ENCODE measurements around the gene REXO1. TPM values are rescaled to one million over a fixed set of nuclear protein-coding genes. Genes with fewer than 3 reads are reported as not detected.
"Not testable (repeated sequence)": the region's sequence is repeated elsewhere in the genome, so short reads cannot be mapped to it uniquely, and the experiment has no call there.

Gene REXO1
- total RNA-seq, result 5.7 TPM

GRCh38 chr19:1848399-1849131, at the start of gene REXO1:
REXO1 (minus strand) TSS chr19:1848483; CDS start chr19:1848358, 125 bp downstream.
- Histone ChIP-seq H3K36me3 (ENCODE audit: control insufficient read depth in 3 of 3, insufficient read depth in 3 of 3, low read length in 3 of 3) (peaks cover 0 to 7% (median 2%) of the 10 kb centered on the region in 3 donors), H3K9ac (ENCODE audit: low read depth in 1 of 3, low read length in 3 of 3) (peak within 1 kb of the TSS; percentile 93 to 98 (median 95)), H3K4me1 (ENCODE audit: control insufficient read depth in 3 of 3, insufficient read depth in 3 of 3, low read length in 3 of 3) (peaks cover 44 to 49% (median 46%) of the 10 kb centered on the region in 3 donors), H3K4me3 (ENCODE audit: low read length in 3 of 3) (peak within 1 kb of the TSS; percentile 87 to 96 (median 91)), H3K27me3 (ENCODE audit: control insufficient read depth in 3 of 3, insufficient read depth in 3 of 3, low read length in 3 of 3) (no peaks in the 10 kb centered on the region), H3K27ac (ENCODE audit: low read depth, low read length) (peak within 1 kb of the TSS; percentile 98), H3K9me3 (ENCODE audit: control insufficient read depth in 3 of 3, low read length in 3 of 3) (no peaks in the 10 kb centered on the region)

GRCh38 chr19:1896508-1896907, 48.2 kb upstream of the REXO1 start:
- H3K27me3 ChIP-seq (ENCODE audit: control insufficient read depth in 3 of 3, insufficient read depth in 3 of 3, low read length in 3 of 3), result peaks cover 0 to 7% (median 6%) of the 10 kb centered on the region in 3 donors
- no peak overlapping the region for H3K4me3 ChIP-seq (ENCODE audit: low read length in 3 of 3)
- H3K9me3 ChIP-seq (ENCODE audit: control insufficient read depth in 3 of 3, low read length in 3 of 3), result no peaks in the 10 kb centered on the region
- no peak overlapping the region for H3K9ac ChIP-seq (ENCODE audit: low read depth in 1 of 3, low read length in 3 of 3)
- H3K27ac ChIP-seq (ENCODE audit: low read depth, low read length), result no peak overlapping the region
- H3K4me1 ChIP-seq (ENCODE audit: control insufficient read depth in 3 of 3, insufficient read depth in 3 of 3, low read length in 3 of 3), result peaks cover 3 to 10% (median 4%) of the 10 kb centered on the region in 3 donors
- no peaks in the 10 kb centered on the region for H3K36me3 ChIP-seq (ENCODE audit: control insufficient read depth in 3 of 3, insufficient read depth in 3 of 3, low read length in 3 of 3)

GRCh38 chr19:1893791-1894190, 45.5 kb upstream of the REXO1 start:
- Histone ChIP-seq H3K9ac (ENCODE audit: low read depth in 1 of 3, low read length in 3 of 3) (no peak overlapping the region), H3K36me3 (ENCODE audit: control insufficient read depth in 3 of 3, insufficient read depth in 3 of 3, low read length in 3 of 3) (no peaks in the 10 kb centered on the region), H3K27me3 (ENCODE audit: control insufficient read depth in 3 of 3, insufficient read depth in 3 of 3, low read length in 3 of 3) (peaks cover 0 to 7% (median 6%) of the 10 kb centered on the region in 3 donors), H3K4me3 (ENCODE audit: low read length in 3 of 3) (no peak overlapping the region), H3K4me1 (ENCODE audit: control insufficient read depth in 3 of 3, insufficient read depth in 3 of 3, low read length in 3 of 3) (peaks cover 3 to 10% (median 4%) of the 10 kb centered on the region in 3 donors), H3K9me3 (ENCODE audit: control insufficient read depth in 3 of 3, low read length in 3 of 3) (no peaks in the 10 kb centered on the region), H3K27ac (ENCODE audit: low read depth, low read length) (no peak overlapping the region)

- Histone ChIP-seq H3K27me3 (ENCODE audit: control insufficient read depth in 3 of 3, insufficient read depth in 3 of 3, low read length in 3 of 3) (no peaks in the 10 kb centered on the region), H3K9me3 (ENCODE audit: control insufficient read depth in 3 of 3, low read length in 3 of 3) (no peaks in the 10 kb centered on the region), H3K9ac (ENCODE audit: low read depth in 1 of 3, low read length in 3 of 3) (no peak overlapping the region), H3K4me3 (ENCODE audit: low read length in 3 of 3) (no peak overlapping the region), H3K4me1 (ENCODE audit: control insufficient read depth in 3 of 3, insufficient read depth in 3 of 3, low read length in 3 of 3) (peaks cover 0 to 1% (median 0%) of the 10 kb centered on the region in 3 donors), H3K36me3 (ENCODE audit: control insufficient read depth in 3 of 3, insufficient read depth in 3 of 3, low read length in 3 of 3) (no peaks in the 10 kb centered on the region), H3K27ac (ENCODE audit: low read depth, low read length) (no peak overlapping the region)
Measured at GRCh38 chr19:1889907-1890306, 41.6 kb upstream of the REXO1 start.

GRCh38 chr19:1888385-1888784, 40.1 kb upstream of the REXO1 start:
- no peak overlapping the region for H3K27ac ChIP-seq (ENCODE audit: low read depth, low read length)
- no peaks in the 10 kb centered on the region for H3K9me3 ChIP-seq (ENCODE audit: control insufficient read depth in 3 of 3, low read length in 3 of 3)
- no peak overlapping the region for H3K4me3 ChIP-seq (ENCODE audit: low read length in 3 of 3)
- peaks cover 13 to 16% (median 14%) of the 10 kb centered on the region in 3 donors for H3K4me1 ChIP-seq (ENCODE audit: control insufficient read depth in 3 of 3, insufficient read depth in 3 of 3, low read length in 3 of 3)
- no peaks in the 10 kb centered on the region for H3K36me3 ChIP-seq (ENCODE audit: control insufficient read depth in 3 of 3, insufficient read depth in 3 of 3, low read length in 3 of 3)
- H3K27me3 ChIP-seq (ENCODE audit: control insufficient read depth in 3 of 3, insufficient read depth in 3 of 3, low read length in 3 of 3), result no peaks in the 10 kb centered on the region
- H3K9ac ChIP-seq (ENCODE audit: low read depth in 1 of 3, low read length in 3 of 3), result no peak overlapping the region

GRCh38 chr19:1886360-1886759, 38.1 kb upstream of the REXO1 start:
- H3K4me1 ChIP-seq (ENCODE audit: control insufficient read depth in 3 of 3, insufficient read depth in 3 of 3, low read length in 3 of 3), result peaks cover 25 to 33% (median 25%) of the 10 kb centered on the region in 3 donors
- not testable (repeated sequence) for H3K9ac ChIP-seq (ENCODE audit: low read depth in 1 of 3, low read length in 3 of 3); H3K27me3 ChIP-seq (ENCODE audit: control insufficient read depth in 3 of 3, insufficient read depth in 3 of 3, low read length in 3 of 3); H3K36me3 ChIP-seq (ENCODE audit: control insufficient read depth in 3 of 3, insufficient read depth in 3 of 3, low read length in 3 of 3); H3K4me3 ChIP-seq (ENCODE audit: low read length in 3 of 3); H3K27ac ChIP-seq (ENCODE audit: low read depth, low read length); H3K9me3 ChIP-seq (ENCODE audit: control insufficient read depth in 3 of 3, low read length in 3 of 3)

GRCh38 chr19:1885398-1886119, 37.3 kb upstream of the REXO1 start, which contains the start of gene ABHD17A:
ABHD17A (minus strand) TSS chr19:1885496; CDS start chr19:1881566, 3,930 bp downstream.
- H3K27ac ChIP-seq (ENCODE audit: low read depth, low read length), result peak within 1 kb of the TSS; percentile 69
- H3K4me1 ChIP-seq (ENCODE audit: control insufficient read depth in 3 of 3, insufficient read depth in 3 of 3, low read length in 3 of 3), result peaks cover 25 to 38% (median 26%) of the 10 kb centered on the region in 3 donors
- not testable (repeated sequence) for H3K9me3 ChIP-seq (ENCODE audit: control insufficient read depth in 3 of 3, low read length in 3 of 3); H3K36me3 ChIP-seq (ENCODE audit: control insufficient read depth in 3 of 3, insufficient read depth in 3 of 3, low read length in 3 of 3); H3K27me3 ChIP-seq (ENCODE audit: control insufficient read depth in 3 of 3, insufficient read depth in 3 of 3, low read length in 3 of 3)
- peak within 1 kb of the TSS; percentile 88 to 90 (median 90) for H3K9ac ChIP-seq (ENCODE audit: low read depth in 1 of 3, low read length in 3 of 3)
- peak within 1 kb of the TSS; percentile 88 to 94 (median 89) for H3K4me3 ChIP-seq (ENCODE audit: low read length in 3 of 3)

- peak overlapping the region; percentile 88 to 94 (median 89) for H3K4me3 ChIP-seq (ENCODE audit: low read length in 3 of 3)
- no peaks in the 10 kb centered on the region for H3K9me3 ChIP-seq (ENCODE audit: control insufficient read depth in 3 of 3, low read length in 3 of 3)
- H3K27ac ChIP-seq (ENCODE audit: low read depth, low read length), result peak overlapping the region; percentile 69
- H3K9ac ChIP-seq (ENCODE audit: low read depth in 1 of 3, low read length in 3 of 3), result peak overlapping the region; percentile 88 to 90 (median 90)
- no peaks in the 10 kb centered on the region for H3K27me3 ChIP-seq (ENCODE audit: control insufficient read depth in 3 of 3, insufficient read depth in 3 of 3, low read length in 3 of 3)
- H3K4me1 ChIP-seq (ENCODE audit: control insufficient read depth in 3 of 3, insufficient read depth in 3 of 3, low read length in 3 of 3), result peaks cover 28 to 42% (median 28%) of the 10 kb centered on the region in 3 donors
- H3K36me3 ChIP-seq (ENCODE audit: control insufficient read depth in 3 of 3, insufficient read depth in 3 of 3, low read length in 3 of 3), result peaks cover 0 to 4% (median 2%) of the 10 kb centered on the region in 3 donors
Measured at GRCh38 chr19:1884719-1885334, 36.5 kb upstream of the REXO1 start.

GRCh38 chr19:1884291-1884718, 36.0 kb upstream of the REXO1 start:
- H3K36me3 ChIP-seq (ENCODE audit: control insufficient read depth in 3 of 3, insufficient read depth in 3 of 3, low read length in 3 of 3), result peaks cover 0 to 4% (median 2%) of the 10 kb centered on the region in 3 donors
- H3K27ac ChIP-seq (ENCODE audit: low read depth, low read length), result peak overlapping the region; percentile 69
- no peaks in the 10 kb centered on the region for H3K9me3 ChIP-seq (ENCODE audit: control insufficient read depth in 3 of 3, low read length in 3 of 3)
- H3K9ac ChIP-seq (ENCODE audit: low read depth in 1 of 3, low read length in 3 of 3), result peak overlapping the region; percentile 88 to 90 (median 90)
- peak overlapping the region; percentile 88 to 94 (median 89) for H3K4me3 ChIP-seq (ENCODE audit: low read length in 3 of 3)
- peaks cover 28 to 42% (median 28%) of the 10 kb centered on the region in 3 donors for H3K4me1 ChIP-seq (ENCODE audit: control insufficient read depth in 3 of 3, insufficient read depth in 3 of 3, low read length in 3 of 3)
- no peaks in the 10 kb centered on the region for H3K27me3 ChIP-seq (ENCODE audit: control insufficient read depth in 3 of 3, insufficient read depth in 3 of 3, low read length in 3 of 3)
